ENCODE measurements around the gene MMP26.

DNA sequence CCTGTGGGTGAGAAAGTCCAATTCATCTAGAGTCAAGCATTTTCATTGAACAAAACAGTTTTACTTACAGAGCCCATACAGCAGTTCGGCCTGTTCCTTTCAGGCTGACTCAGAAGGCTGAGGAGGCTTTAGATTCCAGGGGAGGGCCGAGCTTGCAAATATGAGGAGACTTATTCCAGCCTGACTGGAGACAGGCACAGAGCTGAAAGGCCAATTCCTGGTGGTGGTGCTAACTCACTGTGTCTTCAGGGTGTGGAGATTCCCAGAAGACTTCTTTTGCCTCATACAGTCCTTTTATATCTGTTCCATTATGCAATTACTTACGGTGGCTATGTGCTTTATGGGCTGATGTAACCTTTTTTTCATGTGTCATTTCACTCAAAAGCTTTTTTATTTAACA, 7.0 kb upstream of the MMP26 start, which contains the start of gene OR51E2:
- no peak for TF ChIP-seq EZH2phosphoT487 (IDR thresholded peaks at IDR 0.05; ENCODE audit: insufficient read depth, low read depth)
- no peak for TF ChIP-seq EZH2 (IDR thresholded peaks at IDR 0.05; ENCODE audit: insufficient read depth, poor library complexity, severe bottlenecking)

All from GM23248 (cell line).